ENCODE results near the gene DGKB.

The DGKB gene

DNA sequence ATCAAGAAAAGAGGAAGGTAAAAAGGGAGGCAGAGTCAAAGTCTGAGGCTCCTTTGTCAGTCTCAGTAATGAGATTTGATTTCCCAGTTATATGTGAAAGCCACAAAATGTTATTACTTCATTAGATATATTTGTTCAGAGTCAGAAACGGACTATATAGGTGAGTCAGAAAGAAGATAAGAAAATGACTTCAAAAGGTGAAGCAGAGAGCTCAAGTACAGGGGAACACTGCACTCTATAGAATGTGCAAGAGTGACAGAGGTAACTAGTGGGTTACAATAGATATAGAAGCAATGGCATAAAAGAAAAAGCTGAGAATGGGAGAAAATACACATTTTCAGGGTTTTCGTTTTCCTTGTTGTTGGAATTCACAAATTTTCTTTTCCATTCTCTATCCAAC is 43.3 kb downstream of the DGKB start:
- no peak for DNase-seq (ENCODE audit: low spot score)

DNA sequence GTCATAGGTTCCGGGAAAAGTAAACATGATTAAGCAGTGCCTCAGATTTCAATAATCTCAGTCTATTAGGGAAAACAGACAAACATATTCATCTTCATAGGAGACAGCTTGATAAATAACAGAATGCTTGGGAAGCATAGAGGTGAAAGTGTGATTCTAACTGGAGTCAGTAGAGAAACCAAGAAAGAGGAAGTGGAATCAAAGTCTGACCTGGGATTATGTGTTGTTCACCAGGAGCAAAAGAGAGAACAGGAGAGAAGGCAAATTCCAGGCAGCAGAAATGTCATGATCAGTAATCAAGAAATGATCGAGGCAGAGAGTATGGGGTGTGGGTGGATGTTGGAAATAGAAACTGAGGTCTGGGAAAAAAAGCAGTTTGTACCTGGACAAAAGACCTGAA is 43.7 kb downstream of the DGKB start:
- no peak for DNase-seq (ENCODE audit: low spot score)

DNA sequence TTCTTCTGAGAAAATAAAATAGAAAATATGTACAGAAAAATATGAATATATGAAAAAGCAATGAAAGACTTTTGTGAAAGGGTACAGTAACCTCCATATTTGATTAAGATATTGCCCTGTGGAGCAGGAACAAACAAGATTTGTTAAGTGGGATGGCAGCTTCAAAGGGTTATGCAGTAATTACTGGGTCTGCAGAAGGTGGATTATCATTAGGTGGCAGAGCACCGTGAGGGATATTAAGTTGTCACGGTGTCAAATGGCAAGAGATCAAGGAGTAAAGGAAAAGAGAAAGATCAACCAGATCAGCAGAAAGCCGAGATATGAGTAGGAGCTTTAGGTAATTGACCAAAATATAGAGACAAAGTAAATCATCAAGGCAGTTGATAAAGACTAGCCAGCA is 44.1 kb downstream of the DGKB start:
- no peak for DNase-seq (ENCODE audit: low spot score)

DNA sequence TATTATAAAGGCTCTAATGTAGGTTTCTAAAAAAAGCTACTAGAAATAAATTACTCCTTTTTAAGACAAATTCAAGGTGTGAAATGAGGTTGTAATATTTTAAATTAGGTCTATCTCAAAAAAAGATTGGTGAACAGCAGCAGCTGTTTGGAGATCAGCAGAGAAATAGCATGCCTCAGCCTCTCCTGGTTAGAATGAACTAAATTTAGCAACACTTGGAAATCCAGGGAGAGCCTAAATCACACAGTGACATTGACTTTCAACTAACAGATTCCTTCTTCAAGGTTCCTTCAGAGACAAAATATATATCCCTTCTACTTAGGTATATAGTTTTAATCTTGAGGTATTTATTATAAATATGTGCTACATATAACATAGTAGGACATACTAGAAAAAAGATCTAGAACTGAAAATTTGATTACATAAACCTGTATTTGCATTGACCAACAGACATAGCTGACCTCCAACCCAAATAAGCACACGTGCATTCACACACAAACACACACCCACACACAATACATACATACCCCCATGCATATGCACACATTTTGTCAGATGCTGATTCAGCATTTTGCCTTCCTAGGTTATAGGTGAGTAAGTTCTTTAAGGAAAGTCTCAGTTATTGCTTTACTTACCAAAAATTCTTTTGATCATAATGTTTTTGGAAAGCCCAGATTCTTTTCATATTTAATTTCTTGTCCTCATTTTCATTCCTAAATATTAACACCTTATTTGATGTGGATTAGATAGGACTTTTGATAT is 47.3 kb downstream of the DGKB start:
- DNase-seq (ENCODE audit: low spot score): no peak

DNA sequence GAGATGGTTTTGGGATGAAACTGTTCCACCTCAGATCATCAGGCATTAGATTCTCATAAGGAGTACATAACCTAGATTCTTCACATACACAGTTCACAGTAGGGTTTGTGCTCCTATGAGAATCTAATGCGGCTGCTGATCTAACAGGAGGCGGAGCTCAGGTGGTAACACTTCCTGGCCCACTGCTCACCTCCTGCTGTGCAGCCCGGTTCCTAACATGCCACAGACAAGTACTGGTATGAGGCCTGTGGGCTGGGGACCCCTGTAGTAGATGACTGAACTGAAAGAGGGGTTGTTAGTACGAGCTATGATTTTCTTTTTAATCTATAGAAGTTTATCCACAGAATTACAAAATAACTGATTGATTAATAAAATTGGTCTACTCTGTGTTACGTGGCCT is 48.1 kb downstream of the DGKB start:
- no peak for DNase-seq (ENCODE audit: low spot score)

DNA sequence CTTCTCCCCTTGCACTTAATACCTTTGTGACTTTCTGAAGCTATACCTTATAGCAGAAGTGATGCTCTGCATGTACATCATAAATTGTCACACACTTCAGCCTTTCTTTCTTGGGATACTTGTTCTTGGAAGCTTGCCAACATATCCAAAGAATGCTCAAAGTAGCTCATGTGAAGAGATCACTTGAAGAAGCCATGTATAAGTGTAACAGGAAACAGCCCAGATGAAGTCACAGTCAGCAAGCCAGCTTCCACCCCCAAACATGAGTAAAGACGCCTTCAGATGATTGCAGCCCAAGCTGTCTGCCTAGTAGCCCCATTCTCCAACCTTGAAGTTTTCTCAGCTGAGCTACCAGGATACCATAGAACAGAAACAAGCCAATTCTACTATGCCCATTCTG is 50.9 kb downstream of the DGKB start:
- DNase-seq (ENCODE audit: low spot score): no peak

DNA sequence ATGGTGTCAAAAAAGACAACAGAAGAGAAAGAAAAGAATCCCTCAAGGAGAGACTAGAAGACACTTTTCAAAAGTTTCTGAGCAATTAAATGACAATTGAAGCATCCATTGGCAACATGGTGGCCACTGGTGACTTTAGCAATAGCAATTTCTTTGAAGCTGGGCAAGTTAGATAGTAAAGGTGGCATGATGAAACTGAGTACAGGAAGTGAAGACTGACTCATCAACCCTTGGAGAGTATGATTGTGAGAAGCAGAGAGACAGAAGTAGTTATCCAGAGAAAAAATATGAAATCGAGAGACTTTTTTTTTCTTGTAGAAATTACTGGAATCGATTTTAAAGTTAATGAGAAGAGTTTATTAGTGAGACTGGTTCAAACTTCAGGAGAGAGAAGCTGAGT is 52.5 kb downstream of the DGKB start:
- no peak for DNase-seq (ENCODE audit: low spot score)

DNA sequence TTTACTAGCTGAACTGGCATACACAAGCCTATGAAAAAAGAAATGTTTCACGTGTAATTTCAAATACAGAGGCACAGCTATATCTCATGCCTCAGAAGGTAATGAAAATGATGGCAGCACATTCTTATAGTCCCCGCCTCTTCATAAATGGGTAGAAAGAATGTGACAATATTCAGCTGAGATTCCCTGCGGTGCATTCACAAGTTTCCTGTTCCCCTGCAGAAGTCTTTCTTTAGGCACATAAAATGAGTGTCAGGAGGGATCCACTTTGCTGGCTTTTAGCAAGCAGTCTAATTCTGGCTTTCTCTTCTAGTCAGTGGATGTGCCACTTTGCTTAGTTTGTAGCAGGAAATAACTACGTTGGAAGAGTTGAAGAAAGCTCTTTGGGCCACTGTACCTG is 56.1 kb downstream of the DGKB start:
- DNase-seq (ENCODE audit: low spot score): no peak

DNA sequence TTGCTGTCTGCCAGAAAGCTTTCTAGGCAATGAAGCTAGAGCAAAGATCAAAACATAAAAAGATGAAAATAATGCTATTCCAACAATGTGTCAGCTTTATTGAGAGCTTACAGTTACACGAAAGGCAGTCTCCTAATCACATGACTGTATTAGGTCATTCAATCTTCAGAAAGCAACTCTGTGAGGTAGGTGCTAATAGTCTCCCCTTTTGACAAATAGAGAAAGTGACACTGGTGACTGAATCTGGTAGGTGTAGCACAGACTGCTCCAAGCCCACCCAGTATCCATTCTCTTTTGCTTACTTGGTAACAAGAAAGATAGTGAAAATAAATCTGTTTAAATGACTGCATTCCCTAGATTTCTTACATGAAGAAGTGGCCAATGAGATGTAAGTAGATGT is 58.8 kb downstream of the DGKB start:
- no peak for DNase-seq (ENCODE audit: low spot score)

DNA sequence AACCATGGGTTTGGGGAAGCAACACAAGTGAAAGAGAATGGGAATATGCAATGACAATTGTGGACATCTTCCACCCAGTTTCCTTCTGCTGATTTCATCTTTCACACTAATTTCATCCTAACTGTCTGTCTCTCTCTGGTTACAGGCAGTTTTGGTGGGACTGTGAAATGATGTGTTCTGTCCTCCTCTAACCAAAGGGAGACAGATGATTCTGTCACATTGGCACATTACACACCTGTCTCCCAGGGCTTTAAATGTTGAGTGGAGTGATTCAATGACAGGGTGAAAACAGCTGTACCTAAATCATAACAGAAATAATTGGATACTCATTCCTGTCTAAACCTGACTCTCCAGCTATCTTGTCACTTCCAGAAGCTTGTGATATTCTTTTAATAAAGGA is 60.0 kb downstream of the DGKB start:
- no peak for DNase-seq (ENCODE audit: low spot score)

DNA sequence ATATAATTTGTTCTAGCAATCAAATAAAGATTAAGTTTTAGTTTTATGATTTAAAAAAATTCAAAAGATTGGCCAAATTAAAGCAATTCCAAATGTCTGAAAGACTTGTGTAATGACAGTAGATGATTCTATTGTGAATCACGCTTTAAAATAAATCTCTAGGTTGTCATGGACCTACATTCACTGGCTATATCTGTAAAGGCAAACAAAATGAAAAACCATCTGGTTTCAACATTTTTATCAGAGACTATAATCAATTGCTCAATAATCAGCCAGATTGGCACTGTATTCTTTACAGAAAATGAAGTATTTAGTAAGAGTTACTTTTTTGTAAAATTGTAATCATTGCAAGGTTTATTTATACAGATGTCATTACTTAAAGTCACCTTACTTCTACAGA is 60.7 kb downstream of the DGKB start:
- peak; percentile 52 for DNase-seq (ENCODE audit: low spot score)

DNA sequence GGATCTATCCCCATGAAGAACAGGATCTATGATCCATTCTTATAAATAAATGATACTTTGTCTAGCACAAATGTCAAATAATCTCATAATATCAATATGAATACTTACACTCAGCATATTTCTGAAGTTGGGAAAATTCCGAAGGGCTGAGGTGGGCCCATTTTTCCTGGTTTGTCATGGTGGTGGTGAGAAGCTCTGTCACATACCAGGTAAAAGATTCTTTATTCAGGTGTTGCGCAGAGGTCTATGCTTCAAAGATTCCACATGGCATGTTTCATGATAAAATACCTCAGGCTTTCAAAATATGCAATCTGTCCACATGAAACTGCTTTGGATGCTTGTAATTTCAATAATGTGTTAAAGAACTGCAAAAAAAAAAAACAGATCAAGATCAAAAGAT is 61.5 kb downstream of the DGKB start:
- no peak for DNase-seq (ENCODE audit: low spot score)

DNA sequence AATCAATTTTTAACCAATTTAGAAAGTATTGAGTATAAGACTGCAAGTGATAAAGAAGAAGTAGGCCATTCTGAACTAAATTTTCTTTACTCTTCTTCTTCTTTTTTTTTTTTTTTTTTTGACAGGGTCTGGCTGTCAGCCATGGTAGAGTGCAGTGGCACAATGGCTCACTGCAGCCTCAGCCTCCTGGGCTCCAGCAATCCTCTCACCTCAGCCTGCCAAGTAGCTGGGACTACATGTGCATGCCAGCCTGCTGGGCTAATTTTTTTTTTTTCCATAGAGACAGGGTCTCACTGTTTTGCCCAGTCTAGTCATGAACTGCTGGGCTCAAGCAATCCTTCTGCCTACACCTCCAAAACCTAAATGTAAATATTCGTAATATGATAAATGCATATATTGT is 63.2 kb downstream of the DGKB start:
- DNase-seq (ENCODE audit: low spot score): no peak

DNA sequence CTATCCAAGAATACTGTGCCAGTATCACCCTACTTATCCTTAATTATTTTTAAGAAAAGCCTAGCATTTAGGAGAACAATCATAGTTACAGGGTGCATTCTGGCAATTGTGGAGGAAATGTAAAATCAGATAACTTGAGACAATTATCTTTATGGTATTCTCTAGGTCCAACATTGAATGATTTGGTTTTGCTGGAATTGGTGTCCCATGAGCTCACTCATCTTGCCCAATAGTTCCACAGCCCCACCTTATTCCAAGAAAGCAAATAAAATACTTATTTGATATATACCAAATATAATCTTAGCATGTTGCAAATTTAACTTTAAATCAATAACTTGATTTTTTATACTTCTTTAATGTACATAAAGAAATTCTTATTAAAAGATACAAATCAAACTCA is 65.3 kb downstream of the DGKB start:
- DNase-seq (ENCODE audit: low spot score): peak; percentile 21

DNA sequence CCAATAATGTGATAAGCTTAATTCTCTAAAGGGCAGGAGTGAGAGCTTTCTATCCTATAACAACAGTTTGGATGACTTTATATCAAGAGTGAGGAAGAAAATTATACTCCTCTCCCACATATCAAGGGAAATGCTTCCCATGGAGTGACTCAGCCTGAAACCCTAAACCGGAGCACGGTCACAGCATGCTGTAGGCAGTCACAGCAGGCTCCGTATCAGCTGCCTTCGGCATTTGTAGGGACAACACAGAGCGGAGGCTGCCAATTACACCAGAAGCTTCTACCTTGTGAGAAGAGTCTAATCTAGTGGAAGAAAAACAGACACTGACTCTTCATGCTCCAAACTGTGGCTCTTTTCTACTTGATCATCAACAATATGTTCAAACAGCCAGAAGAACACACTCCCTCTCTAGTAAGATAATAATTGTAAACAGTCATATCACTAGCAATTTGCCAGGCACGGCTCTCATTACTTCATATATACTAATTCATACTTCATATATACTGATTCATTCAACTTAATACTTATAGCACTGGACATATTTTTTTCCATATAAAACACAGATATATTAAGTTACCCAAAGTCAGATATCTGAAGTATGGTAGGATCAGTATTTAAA is 65.9 kb downstream of the DGKB start:
- DNase-seq (ENCODE audit: low spot score): peak; percentile 44

DNA sequence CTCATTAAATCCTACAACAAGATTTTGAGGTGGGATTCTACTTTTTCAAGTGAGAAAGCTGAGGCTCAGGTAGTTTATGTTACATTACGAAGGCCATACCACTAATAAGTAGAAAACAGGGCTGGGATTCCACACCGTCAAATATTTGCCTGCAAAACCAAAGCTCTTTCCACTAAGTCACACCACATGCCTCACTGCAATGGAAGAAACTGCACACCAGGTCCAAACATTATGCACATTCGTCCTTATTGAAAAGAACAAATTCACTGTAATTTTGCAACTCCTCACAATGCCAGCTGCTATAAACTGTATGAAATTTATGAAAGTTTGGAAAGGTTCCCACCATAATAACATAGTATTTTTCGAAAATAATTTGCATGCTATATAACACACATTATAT is 66.5 kb downstream of the DGKB start:
- DNase-seq (ENCODE audit: low spot score): no peak

DNA sequence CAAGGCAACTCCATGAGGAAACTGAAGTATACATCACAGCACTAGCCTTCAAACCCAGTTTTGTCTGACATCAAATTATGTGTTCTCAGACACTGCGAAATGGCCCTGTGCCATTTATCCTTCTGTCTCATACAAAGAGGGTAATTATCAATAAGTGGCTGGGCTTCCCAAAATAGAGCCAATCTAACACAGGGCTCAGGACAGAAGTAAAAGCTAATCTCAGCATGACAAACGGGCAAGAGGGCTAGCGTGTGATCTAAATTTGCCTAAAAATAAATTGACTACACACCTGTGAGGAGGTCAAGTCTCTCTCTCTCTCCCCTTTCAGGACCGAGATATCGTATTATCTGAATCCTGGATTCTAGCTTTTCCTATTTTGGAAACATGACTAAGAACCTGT is 67.2 kb downstream of the DGKB start:
- DNase-seq (ENCODE audit: low spot score): no peak

DNA sequence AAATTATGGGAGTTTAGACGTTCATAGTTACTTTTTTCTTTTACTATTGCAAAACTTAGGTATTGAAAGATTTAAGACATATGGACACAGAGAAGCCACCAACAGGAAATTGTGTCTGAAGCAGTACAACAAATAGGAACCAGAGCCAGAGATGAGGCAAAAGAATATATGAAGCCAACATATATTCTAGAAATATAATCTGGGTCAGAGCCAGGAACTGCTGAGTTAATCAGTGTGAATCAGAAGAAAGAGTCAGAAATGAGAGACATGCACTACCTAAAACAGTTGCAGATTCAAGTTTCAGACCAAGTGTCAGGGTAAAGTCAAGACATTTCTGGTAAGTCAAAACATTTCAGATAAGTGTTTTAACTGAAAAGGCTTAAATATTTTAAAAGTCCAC is 67.7 kb downstream of the DGKB start:
- peak; percentile 13 for DNase-seq (ENCODE audit: low spot score)

DNA sequence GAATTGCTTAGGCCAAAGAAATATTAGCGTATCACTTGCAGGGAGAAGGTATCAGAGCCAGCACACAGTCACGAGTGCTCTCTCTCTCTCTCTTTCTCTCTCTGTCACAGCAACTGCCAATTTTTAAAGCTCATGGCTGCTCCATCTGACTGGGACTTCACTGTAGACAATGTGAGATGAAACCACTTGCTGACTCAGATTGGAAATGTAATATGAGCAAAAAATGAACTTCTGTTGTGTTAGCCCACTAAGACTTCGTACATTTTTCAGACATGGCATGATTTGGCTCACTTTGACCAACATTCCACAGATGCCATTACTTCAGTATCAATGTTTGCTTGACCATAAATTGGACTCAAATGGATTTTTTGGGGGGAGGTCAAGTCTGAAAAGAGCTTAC is 68.1 kb downstream of the DGKB start:
- peak; percentile 48 for DNase-seq (ENCODE audit: low spot score)

DNA sequence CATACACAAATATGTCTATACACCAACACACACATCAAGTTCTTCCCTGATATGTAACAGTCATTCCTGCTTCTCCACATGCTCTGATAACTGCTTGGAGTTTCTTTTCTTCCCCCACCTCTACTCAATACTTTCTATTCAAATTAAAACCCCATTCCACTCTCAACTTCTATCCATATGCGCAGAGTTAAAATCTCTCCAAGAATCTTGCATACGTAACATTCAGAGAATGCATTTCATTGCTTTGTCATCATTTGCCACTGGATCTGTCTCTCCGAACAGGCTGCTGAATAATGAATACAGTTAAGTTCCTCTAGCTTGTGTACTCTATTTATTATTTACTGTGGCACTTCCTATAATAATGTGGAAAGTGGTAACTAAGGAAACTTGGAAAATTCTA is 68.8 kb downstream of the DGKB start:
- peak; percentile 12 for DNase-seq (ENCODE audit: low spot score)

DNA sequence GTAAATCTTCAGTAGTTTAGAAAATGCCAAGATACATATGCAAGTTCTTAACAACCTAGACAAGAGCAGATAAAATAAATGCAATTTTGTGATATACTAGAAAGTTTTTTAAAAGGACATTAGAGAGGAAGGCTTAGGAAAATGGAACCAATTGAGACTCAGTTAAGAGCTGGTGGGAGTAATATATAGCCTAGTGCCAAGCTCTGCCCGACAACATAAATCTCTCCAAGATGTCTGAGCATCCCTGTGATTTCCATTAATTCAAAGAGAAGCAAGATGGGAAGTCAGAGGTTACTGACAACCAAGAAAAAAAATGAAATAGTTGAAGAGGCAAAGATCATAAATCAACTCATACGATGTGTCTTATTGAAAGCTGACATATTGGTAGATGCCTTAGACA is 74.5 kb downstream of the DGKB start:
- DNase-seq (ENCODE audit: low spot score): no peak

DNA sequence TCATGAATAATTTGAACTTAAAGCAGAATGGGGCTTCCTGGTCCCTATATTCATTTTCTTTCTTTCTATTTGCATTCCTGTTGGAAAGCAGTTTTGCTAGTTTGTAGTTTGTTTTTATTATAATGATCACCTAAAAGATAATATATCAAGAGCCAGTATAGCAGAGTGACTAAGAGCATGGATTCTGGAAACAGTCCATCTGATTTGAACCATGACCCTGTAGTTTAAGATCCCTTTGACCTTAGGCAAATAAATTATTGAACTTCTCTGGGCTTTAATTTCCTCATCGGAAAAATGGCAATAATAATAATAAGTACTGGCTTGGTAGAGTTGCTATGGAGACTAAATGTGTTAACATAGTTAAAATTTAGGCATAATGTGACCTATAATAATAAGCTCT is 76.1 kb downstream of the DGKB start:
- no peak for DNase-seq (ENCODE audit: low spot score)

DNA sequence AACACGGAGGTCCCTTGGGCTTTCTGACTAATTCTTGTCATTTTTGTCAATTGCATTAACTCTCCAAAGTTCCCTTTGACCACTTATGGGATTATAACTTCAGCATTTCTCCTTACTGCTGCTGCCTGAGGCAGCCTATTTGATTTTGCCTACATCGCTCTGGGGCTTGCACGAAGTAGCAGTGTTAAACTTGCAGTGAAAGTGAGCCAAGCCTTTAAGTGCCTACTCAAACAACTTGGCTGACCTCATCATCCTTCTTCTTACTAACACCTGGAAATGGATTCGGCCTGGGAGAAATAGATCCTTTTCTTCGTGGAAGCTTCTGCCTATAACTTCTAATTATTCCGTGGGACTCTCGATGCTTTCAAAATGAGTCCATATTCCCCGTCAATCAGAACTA is 76.6 kb downstream of the DGKB start:
- DNase-seq (ENCODE audit: low spot score): no peak

DNA sequence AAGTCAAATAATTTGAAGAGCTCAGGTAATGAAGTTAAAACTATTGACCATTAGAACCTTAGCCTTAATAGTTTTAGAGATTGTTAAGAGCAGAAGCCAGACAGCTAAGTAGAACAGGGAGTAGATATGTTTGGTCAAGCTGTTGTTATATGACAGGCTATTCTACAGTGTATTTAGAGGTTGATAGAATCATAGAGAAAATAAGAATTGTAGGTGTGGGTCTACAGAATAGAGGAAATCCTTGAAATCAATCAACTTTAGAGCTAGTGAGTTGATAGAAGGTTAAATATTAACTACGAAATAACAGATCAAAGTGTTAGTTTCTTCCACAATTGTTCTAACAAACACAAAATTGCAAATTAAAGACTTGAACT is 80.1 kb downstream of the DGKB start:
- DNase-seq (ENCODE audit: low spot score): no peak

Measured in GM03348 (cell line).